H1 (cell line): Measurements from ENCODE around the gene ABCA6. TPM values are rescaled to one million over a fixed set of nuclear protein-coding genes. Genes with fewer than 3 reads are reported as not detected.

Experiments
- BRCA1 ChIP-seq: IDR thresholded peaks from 2 replicates; pipeline ENCODE4 v1.6.1; 2012; ENCODE audit warnings: low read depth, low read length, improper control_type of control experiment
- CHD7 ChIP-seq: fragments of 300-600 bp; sonication (generic); IDR thresholded peaks from 2 replicates; pipeline ENCODE4 v1.7.1; 2012; ENCODE audit warnings: low read length, moderate library complexity, mild to moderate bottlenecking, inconsistent platforms; ENCODE audit not compliant: insufficient replicate concordance
- CREB1 ChIP-seq: IDR thresholded peaks from 2 replicates; pipeline ENCODE4 v1.6.1; 2012; ENCODE audit warnings: inconsistent platforms
- EGR1 ChIP-seq: IDR thresholded peaks from 2 replicates; pipeline ENCODE4 v1.6.1; 2011; ENCODE audit warnings: low read depth, low read length, borderline replicate concordance
- JUN ChIP-seq: IDR thresholded peaks from 2 replicates; pipeline ENCODE4 v1.6.1; 2011; ENCODE audit warnings: low read depth, mild to moderate bottlenecking, improper control_type of control experiment, low read length
- JUND ChIP-seq: IDR thresholded peaks from 2 replicates; pipeline ENCODE4 v1.6.1; 2011; ENCODE audit warnings: mild to moderate bottlenecking, improper control_type of control experiment, low read length
- MAX ChIP-seq: IDR thresholded peaks from 2 replicates; pipeline ENCODE4 v1.6.1; 2012; ENCODE audit warnings: inconsistent platforms
- NANOG ChIP-seq: IDR thresholded peaks from 2 replicates; pipeline ENCODE4 v1.6.1; 2011; ENCODE audit warnings: low read length, low read depth, mild to moderate bottlenecking, inconsistent platforms; ENCODE audit not compliant: insufficient read depth, poor library complexity, severe bottlenecking
- PHF8 ChIP-seq: fragments of 200-600 bp; sonication (generic); conservative IDR thresholded peaks from 2 replicates; pipeline ENCODE4 v1.7.1; 2012; ENCODE audit warnings: low read depth, mild to moderate bottlenecking, inconsistent platforms, low read length, moderate library complexity
- RBBP5 ChIP-seq: IDR thresholded peaks from 2 replicates; pipeline ENCODE4 v1.7.1; 2012; ENCODE audit warnings: low read depth, mild to moderate bottlenecking, inconsistent platforms, low read length, moderate library complexity, borderline replicate concordance
- SUZ12 ChIP-seq: fragments of 200-600 bp; sonication (generic); IDR thresholded peaks from 2 replicates; pipeline ENCODE4 v1.6.1; 2012; ENCODE audit warnings: mild to moderate bottlenecking, inconsistent platforms, low read length, moderate library complexity, mixed read lengths
- TCF12 ChIP-seq: IDR thresholded peaks from 2 replicates; pipeline ENCODE4 v1.6.1; 2011; ENCODE audit warnings: low read depth, mild to moderate bottlenecking, low read length
- TEAD4 ChIP-seq: IDR thresholded peaks from 2 replicates; pipeline ENCODE4 v1.6.1; 2012; ENCODE audit warnings: low read depth, low read length, inconsistent platforms, mixed read lengths
- polyA plus RNA-seq, 7 experiments: library from polyadenylated mRNA; depleted of rRNA in 3 of 7; stranded (reverse) in 5 of 7; unstranded in 2 of 7; fragments of >200 nt in 5 of 7; fragments of 200-250 nt in 2 of 7; gene quantifications; 1 replicate in 5 of 7; 2 replicates in 1 of 7; 4 replicates in 1 of 7; pipeline versions ENCODE4 v1.2.1 to v1.2.3, GENCODE V29; 2011 to 2013; ENCODE audit warnings: missing spikeins in 2 of 7, mixed read lengths in 2 of 7
- total RNA-seq: library from RNA; stranded (reverse); fragmentation: NEBNext Ultra II Directional; extraction: Animal tissue kit (Norgen Biotek cat#: 25700); gene quantifications from 2 replicates; pipeline ENCODE4 v1.2.1, GENCODE V29; 2021

The ABCA6 gene
- total and polyA plus RNA-seq, 2 of the 8 experiments (the other 6 are each of a cell fraction or from before 2014, with no cell fraction given) = not detected

DNA sequence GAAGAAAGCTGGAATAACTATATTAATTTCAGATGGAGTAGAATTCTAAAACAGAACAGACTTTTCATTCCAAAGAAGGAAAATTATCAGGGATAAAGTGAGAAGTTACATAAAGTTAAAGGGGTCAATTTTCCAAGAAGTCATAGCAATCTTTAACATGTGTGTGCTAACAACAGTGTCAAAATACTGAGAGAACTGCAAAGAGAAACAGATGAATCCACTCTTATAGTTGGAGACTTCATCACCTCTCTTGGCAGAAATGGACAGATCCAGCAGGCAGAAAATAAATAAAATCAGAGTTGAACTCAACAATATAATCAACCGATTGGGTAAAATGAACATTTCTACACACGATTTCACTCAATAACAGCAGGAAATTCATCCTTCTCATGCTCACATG, 86.4 kb downstream of the ABCA6 start (continued):
- TF ChIP-seq CHD7 = no peak
- TF ChIP-seq TCF12 = no peak
- no peak for TF ChIP-seq JUND
- no peak for TF ChIP-seq EGR1
- TF ChIP-seq MAX = no peak
- TF ChIP-seq CREB1 = no peak
- no peak for TF ChIP-seq SUZ12
- TF ChIP-seq TEAD4 = no peak
- TF ChIP-seq NANOG = no peak
- no peak for TF ChIP-seq PHF8
- no peak for TF ChIP-seq BRCA1
- no peak for TF ChIP-seq RBBP5
- no peak for TF ChIP-seq JUN
